Stimulated activated CD8-positive, alpha-beta memory T cell treated with anti-CD3 and anti-CD28 coated beads, Interleukin-15, amount 100 ng/mL, for 24 hours (primary cell): ENCODE results near the gene NAE1.
"Not testable (repeated sequence)": the region's sequence is repeated elsewhere in the genome, so short reads cannot be mapped to it uniquely, and the experiment has no call there.

Experiments
- DNase-seq: peaks from one replicate; pipeline ENCODE4 v3.0.0-alpha.2; 2020; ENCODE audit warnings: low read depth

NAE1 gene

DNA sequence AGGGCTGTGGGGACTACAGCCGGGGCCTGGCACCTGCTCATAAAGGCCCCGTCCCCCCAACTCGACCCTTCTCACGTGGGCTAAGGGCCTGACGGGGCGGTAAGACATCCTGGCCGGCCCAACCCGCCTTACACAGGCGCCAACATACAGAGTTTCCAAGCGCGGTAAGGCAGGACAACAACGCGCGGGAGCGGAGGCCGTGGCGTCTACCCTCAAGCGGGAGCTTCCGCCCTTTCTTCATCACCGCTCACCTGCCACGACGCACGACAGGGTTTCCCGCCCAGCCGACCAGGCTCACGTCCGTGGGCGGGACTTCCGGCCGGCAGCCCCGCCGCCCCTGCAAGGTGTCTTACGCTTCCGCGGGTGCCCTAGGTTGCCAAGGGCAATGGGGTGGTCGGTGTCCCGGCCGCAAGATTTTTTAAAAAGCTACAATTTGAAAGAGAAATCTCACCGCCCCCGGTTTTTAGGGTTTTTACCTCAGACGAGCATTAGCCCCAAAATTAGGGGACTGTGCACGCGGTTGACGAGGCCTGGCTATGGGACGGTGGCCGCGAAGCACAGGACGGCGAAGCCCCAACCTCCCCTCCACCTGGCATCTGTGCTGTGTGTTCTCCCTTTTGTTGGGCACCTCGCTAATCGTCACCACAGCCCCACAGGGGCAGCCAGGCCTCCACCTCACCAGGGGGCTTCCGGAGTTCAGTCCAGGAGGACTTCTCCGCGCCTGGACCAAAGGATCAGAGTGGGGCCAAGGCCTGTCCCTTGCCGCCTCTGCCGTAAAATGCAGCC is 29.3 kb downstream of the NAE1 start, which contains the start of gene TERB1:
TSS of gene TERB1 (minus strand) at position 265 of the 786 bp plus-strand sequence. CDS start 4,786 bp downstream, outside the sequence.
- DNase-seq = no peak

GRCh38 chr16:66800856-66801255 is 29.9 kb downstream of the NAE1 start:
- no peak for DNase-seq

DNA sequence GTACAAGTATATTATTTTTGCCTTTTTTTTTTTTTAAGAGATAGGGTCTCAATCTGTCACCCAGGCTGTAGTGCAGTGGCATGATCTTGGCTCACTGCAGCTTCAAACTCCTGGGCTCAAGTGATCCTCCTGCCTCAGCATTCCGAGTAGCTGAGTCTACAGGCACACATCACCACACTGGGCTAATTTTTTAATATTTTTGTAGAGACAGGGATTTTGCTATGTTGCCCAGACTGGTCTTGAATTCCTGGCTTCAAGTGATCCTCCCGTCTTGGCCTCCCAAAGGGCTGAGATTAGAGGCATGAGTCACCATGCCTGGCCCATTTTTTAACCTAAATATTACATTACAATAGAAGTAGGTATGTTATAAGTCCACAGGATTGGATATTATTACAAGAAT is 32.6 kb downstream of the NAE1 start:
- no peak for DNase-seq

DNA sequence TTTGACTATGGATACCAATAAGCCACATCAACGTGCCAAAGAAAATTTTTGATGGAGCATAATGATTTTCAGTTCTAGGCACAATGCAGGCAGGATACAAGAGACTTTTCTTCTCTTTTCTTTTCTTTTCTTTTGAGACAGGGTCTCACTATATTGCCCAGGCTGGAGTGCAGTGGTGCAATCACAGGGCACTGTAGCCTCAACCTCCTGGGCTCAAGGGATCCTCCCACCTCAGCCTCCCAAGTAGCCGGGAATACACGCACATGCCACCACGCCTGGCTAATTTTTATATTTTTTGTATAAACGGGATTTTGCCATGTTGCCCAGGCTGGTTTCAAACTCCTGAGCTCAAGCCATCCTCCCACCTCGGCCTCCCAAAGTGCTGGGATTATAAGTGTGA is 36.8 kb downstream of the NAE1 start:
- DNase-seq = not testable (repeated sequence)

DNA sequence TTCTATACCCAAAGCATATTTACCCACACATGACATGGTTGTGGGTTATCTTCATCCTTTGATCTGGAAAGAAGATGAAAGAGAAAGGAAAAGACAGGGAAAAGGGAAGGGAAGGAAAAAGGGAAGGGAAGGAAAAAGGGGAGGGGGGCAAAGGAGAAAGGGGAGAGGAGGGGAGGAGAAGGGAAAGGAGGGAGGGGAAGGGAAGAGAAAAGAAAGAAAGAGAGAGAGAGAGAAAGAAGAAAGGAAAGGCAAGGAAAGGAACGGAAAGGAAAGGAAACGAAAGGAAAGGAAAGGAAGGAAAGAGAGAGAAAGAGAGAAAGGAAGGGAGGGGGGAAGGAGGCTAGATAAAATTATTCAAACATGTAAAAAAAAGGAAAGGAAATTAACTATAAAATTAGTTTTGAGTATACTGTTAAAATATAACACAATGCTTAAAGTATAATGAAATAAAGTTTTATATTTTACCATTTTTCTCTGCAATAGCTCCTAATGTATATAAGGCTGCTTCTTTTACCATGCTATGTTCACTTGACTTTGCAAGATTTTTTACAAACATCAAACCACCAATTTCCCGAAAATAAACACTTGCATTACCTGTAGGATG is 40.5 kb downstream of the NAE1 start:
- no peak for DNase-seq

- no peak for DNase-seq
These were observed 43.3 kb downstream of the NAE1 start for GRCh38 chr16:66787427-66787826.

- DNase-seq = no peak
These were observed 44.2 kb downstream of the NAE1 start for GRCh38 chr16:66786551-66786950.

- no peak for DNase-seq
These were observed 54.3 kb downstream of the NAE1 start for GRCh38 chr16:66776457-66776856.

- no peak for DNase-seq
These were observed 55.8 kb downstream of the NAE1 start for GRCh38 chr16:66774981-66775380.

DNA sequence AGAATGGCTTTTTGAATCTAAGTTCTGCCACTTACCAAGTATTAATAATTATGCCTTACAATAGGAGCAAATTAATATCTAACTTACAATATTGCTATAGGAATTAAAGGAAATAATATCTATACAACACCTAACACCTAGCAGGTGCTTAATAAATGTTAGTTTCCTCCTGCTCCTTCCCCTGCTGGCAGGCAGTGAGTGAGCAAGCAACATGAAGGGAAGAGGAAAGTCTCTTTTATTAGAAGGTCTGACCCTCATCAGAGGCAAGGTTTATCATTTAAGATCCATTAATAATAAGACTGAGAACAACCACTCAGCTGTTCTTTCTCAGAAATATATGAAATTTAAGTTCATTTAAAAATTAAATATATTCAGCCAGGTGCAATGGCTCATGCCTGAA is 72.7 kb downstream of the NAE1 start:
- DNase-seq = no peak

- DNase-seq = no peak
These were observed 76.0 kb downstream of the NAE1 start for GRCh38 chr16:66754819-66755218.

DNA sequence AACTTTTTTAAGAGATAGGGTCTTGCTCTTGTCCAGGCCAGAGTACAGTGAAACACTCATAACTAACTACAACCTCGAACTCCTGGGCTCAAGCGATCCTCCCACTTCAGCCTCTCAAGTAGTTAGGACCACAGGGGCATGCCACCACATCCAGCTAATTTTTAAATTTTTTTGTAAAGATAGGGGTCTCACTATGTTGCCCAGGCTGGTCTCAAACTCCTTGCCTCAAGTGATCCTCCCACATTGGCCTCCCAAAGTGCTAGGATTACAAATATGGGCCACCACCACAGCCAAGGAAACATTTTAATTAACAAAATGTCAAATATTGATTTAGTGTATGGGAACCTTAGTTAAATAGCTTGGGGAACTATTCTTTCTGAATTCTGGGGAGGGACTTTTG is 76.6 kb downstream of the NAE1 start:
- DNase-seq = no peak

DNA sequence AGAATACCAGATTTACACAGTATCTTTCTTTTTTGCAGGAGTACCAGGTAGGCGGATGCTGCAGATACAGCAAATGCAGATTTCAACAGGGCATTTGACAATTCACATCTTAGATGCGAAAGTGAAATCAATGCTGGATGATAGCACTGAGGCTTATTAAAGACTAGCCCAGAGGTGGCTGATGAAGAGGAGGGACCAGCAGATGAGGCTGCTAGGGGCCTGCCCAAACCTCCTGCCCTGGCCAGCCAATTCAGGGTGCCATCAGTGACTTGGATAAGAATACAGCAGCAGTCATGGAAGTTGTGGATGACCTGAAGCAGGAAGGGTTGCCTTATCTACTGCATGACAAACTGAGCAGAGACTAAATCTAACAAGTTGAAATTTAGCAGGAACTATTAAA is 77.8 kb downstream of the NAE1 start:
- DNase-seq = no peak
